Activated gamma-delta T cell (primary cell): Measurements from ENCODE around the gene TIMP1.

Experiments
- DNase-seq: peaks from one replicate; lab custom pipeline; 2025; lab: John Stamatoyannopoulos, UW

The TIMP1 gene

GRCh38 chrX:47634871-47635575, 52.8 kb downstream of the TIMP1 start:
- DNase-seq: no peak
